AG09319 (cell line): ENCODE measurements around the gene C9orf72.
A peak's percentile ranks its signal among the peaks of the same experiment; 100 is the strongest.

ENCODE experiments used
- DNase-seq: peaks from one replicate; pipeline ENCODE4 v3.0.0-alpha.2; 2010; ENCODE audit warnings: low read depth; ENCODE audit errors: extremely low read depth
- TF ChIP-seq, protein P1 (sequence below): IDR thresholded peaks from 2 replicates; pipeline ENCODE4 v1.5.1; 2011; ENCODE audit warnings: low read depth, mild to moderate bottlenecking, inconsistent platforms, low read length, moderate library complexity

C9orf72 gene

DNA sequence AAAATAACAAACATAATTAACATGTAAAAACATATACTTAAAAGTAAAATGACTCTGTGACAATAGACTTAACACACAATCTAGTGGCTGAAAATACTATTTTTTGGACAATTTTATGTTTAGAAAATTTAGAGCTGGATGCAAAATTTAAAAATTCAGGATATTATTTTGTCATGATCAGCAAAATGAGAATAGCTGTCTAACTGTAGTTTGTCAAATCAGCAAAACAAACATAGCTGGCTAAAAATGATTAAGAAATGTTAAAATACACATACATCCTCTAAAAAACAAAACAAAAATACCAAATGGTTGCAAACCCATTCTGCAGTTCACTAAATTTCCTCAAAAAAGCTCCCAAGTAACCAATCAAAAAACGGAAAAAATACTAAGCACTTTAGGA, 18.6 kb downstream of the C9orf72 start:
- no peak for DNase-seq
- TF ChIP-seq, protein P1, sequence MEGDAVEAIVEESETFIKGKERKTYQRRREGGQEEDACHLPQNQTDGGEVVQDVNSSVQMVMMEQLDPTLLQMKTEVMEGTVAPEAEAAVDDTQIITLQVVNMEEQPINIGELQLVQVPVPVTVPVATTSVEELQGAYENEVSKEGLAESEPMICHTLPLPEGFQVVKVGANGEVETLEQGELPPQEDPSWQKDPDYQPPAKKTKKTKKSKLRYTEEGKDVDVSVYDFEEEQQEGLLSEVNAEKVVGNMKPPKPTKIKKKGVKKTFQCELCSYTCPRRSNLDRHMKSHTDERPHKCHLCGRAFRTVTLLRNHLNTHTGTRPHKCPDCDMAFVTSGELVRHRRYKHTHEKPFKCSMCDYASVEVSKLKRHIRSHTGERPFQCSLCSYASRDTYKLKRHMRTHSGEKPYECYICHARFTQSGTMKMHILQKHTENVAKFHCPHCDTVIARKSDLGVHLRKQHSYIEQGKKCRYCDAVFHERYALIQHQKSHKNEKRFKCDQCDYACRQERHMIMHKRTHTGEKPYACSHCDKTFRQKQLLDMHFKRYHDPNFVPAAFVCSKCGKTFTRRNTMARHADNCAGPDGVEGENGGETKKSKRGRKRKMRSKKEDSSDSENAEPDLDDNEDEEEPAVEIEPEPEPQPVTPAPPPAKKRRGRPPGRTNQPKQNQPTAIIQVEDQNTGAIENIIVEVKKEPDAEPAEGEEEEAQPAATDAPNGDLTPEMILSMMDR = no peak

DNA sequence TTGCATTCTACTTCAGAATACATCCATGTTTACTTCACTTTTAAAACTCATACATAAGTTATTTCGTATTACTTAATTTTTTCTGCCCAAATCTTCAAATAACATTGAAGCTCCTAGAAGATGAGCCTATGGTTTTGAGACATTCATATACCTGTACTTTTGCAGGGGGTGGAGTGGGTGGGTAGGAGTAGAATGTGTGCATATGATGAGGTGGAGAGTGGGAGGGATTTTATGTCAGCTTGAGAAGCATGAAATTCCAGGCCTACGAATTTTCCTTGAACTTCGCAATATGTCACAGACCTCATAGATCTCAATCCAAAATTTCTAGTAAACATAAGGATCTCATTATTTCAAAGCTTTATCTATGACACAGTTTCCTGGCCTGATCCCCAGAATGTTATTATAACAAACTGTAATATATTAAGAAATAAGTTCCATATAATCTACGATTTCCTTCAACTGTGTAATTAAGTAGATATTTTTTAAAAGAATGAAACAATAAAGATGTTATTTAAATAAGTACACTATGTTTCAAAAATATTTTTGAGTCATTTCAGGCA, 24.0 kb downstream of the C9orf72 start:
- DNase-seq = peak; percentile 38

DNA sequence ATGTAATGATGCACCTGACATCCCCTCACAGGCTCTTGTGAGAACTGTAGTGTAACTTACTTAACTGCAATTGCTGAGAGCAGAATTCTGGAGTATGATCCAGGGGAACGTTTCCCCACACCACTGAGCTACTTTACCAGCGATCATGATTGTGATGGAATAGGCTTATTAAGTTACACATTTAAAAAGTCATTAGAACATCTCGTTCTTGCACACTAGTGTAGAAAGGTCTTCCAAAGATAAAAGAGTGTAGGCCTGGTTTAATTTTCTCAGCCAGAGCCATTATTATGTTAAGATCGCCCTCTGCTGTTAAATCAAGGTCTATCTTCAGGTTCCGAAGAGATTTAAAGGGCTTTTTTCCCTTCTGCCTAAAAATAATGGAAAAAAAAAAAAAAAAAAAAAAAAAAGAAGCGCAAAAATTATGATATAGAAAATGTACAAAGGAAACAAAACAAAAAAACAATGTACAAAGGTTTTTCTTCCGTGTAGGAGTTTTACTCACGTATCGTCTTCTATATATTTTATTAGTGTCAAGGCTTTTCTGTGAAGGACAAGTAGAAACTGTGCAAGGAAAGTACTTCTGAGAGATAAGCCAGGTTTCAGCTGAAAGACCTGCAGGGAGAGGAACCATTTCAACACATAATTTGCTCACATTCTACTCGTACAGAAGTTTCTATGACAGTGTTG, 25.1 kb downstream of the C9orf72 start:
- DNase-seq = no peak
- TF ChIP-seq, protein P1 = peak; percentile 52

More for the DNA sequence above, 24.0 kb downstream of the C9orf72 start:
- TF ChIP-seq, protein P1 = no peak

DNA sequence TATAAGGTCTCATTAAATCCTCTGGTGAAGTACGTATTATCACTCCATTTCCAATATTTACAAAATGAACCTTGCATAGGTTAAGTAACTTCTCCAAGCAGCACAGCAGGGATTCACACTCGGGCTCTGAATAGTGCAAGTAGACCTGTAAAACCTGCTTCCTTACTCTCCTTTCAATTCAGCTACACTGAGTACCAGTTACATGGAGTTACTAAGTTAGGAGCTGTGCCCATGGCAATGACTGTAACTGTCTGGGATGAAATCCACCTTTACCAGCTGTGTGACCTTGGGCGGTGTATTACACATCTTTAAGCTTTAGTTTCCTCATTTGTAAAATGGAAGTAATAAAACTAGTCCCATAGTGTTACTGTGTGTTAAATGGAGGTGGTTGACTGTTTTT, 27.8 kb downstream of the C9orf72 start:
- TF ChIP-seq, protein P1 = no peak

DNA sequence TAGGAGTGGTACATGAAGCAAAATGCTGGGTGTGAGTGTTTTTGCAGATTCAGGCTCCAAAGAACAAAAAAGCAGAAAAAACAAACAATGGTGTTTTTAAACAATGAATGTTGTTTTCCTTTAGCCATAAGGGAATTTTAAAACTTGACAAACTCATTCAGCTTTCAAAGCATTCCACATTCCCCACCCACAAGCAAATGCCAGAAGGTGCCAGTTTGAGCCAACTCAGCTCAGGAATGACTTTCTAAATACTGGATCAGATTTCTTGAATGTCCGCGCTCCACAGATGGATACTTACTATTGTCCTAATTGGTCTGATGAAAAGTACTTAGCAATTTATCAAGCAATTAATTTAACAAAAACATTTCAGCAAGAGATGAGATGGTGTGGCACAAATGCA, 30.8 kb downstream of the C9orf72 start:
- DNase-seq = no peak
- TF ChIP-seq, protein P1 = no peak

More for the DNA sequence above, 27.8 kb downstream of the C9orf72 start:
- no peak for DNase-seq

DNA sequence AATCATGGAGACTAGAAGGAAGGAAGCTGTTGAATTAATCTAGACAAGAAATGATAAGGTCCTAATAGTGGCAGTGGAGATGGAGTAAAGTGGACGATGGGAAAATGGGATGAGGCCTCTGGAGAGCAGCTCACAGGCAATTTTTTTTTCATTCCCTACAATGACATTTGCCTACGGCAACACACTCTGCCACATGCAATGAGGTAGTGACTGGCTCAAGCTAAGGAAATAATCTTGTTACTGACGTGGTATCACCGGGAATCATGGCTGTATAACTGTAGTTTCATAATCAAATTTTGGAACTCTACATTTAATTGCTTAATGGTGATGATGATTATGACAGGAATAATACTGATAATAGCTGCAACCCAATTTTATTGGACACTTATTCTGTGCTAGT, 31.5 kb downstream of the C9orf72 start:
- TF ChIP-seq, protein P1 = no peak
- DNase-seq = no peak

DNA sequence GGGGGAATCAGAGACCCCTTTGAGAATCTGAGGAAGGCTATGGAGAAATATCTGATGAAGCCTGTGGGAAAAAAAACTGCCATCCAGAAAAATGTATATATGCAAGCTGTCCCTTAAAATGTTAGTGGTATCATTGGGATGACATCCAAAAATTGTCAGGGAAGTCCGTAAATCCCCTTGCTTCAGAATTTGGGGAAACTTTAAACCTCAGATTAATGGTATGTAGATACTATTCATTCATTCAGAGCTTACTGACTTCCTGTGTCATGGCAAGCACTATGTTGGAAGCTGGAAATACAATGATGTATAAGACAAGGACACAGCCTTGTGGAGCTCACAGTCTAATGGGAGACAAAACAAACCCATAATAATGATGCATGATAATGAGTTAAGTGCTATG, 32.8 kb downstream of the C9orf72 start:
- DNase-seq = no peak
- TF ChIP-seq, protein P1 = no peak
